HEK293 (cell line): ENCODE results near the gene PITPNC1.

Experiments used
- BCL11A ChIP-seq: fragments of 450-650 bp; formaldehyde crosslinking; IDR thresholded peaks from 2 replicates; pipeline ENCODE4 v1.5.1; 2016; ENCODE audit warnings: low read depth, missing biosample characterization, missing genetic modification characterization
- EGR2 ChIP-seq: fragments of 450-650 bp; formaldehyde crosslinking; IDR thresholded peaks from 2 replicates; pipeline ENCODE4 v1.5.1; 2016; ENCODE audit warnings: low read depth, missing biosample characterization, missing genetic modification characterization
- GFI1B ChIP-seq: fragments of 450-650 bp; formaldehyde crosslinking; IDR thresholded peaks from 2 replicates; pipeline ENCODE4 v1.5.1; 2016; ENCODE audit warnings: missing biosample characterization, missing genetic modification characterization
- GLIS1 ChIP-seq: fragments of 450-650 bp; formaldehyde crosslinking; IDR thresholded peaks from 2 replicates; pipeline ENCODE4 v1.5.1; 2016; ENCODE audit warnings: missing biosample characterization, missing genetic modification characterization
- HOXC10 ChIP-seq: sonication (generic); formaldehyde crosslinking; IDR thresholded peaks from 2 replicates; pipeline ENCODE4 v1.8.1; 2023; ENCODE audit warnings: mild to moderate bottlenecking, missing genetic modification reagents
- HOXD13 ChIP-seq: sonication (generic); formaldehyde crosslinking; IDR thresholded peaks from 2 replicates; pipeline ENCODE4 v1.8.0; 2022; ENCODE audit warnings: missing genetic modification reagents, borderline replicate concordance
- IKZF3 ChIP-seq: fragments of 450-650 bp; IDR thresholded peaks from 2 replicates; pipeline ENCODE4 v1.5.0; 2018; ENCODE audit warnings: missing biosample characterization, mild to moderate bottlenecking, missing genetic modification characterization, moderate library complexity
- KLF7 ChIP-seq: fragments of 450-650 bp; formaldehyde crosslinking; IDR thresholded peaks from 2 replicates; pipeline ENCODE4 v1.5.1; 2016; ENCODE audit warnings: missing biosample characterization, missing genetic modification characterization, borderline replicate concordance
- MYNN ChIP-seq: fragments of 450-650 bp; formaldehyde crosslinking; IDR thresholded peaks from 2 replicates; pipeline ENCODE4 v1.5.1; 2016; ENCODE audit warnings: missing biosample characterization, missing genetic modification characterization, borderline replicate concordance
- OSR2 ChIP-seq: fragments of 450-650 bp; formaldehyde crosslinking; IDR thresholded peaks from 2 replicates; pipeline ENCODE4 v1.5.1; 2016; ENCODE audit warnings: missing biosample characterization, missing genetic modification characterization
- PRDM10 ChIP-seq: fragments of 450-650 bp; formaldehyde crosslinking; IDR thresholded peaks from 2 replicates; pipeline ENCODE4 v1.5.1; 2016; ENCODE audit warnings: missing biosample characterization, missing genetic modification characterization
- RBAK ChIP-seq: fragments of 450-650 bp; formaldehyde crosslinking; IDR thresholded peaks from 2 replicates; pipeline ENCODE4 v1.5.1; 2016; ENCODE audit warnings: missing biosample characterization, missing genetic modification characterization
- WT1 ChIP-seq: fragments of 450-650 bp; formaldehyde crosslinking; IDR thresholded peaks from 2 replicates; pipeline ENCODE4 v1.5.1; 2016; ENCODE audit warnings: missing biosample characterization, missing genetic modification characterization
- ZBTB1 ChIP-seq: fragments of 450-650 bp; formaldehyde crosslinking; IDR thresholded peaks from 2 replicates; pipeline ENCODE4 v1.5.1; 2016; ENCODE audit warnings: missing biosample characterization, missing genetic modification characterization
- ZFP69B ChIP-seq: fragments of 450-650 bp; formaldehyde crosslinking; IDR thresholded peaks from 2 replicates; pipeline ENCODE4 v1.5.1; 2016; ENCODE audit warnings: missing biosample characterization, missing genetic modification characterization
- ZNF114 ChIP-seq: fragments of 450-650 bp; formaldehyde crosslinking; IDR thresholded peaks from 2 replicates; pipeline ENCODE4 v1.5.0; 2017; ENCODE audit warnings: missing biosample characterization, missing genetic modification characterization
- ZNF140 ChIP-seq: fragments of 450-650 bp; formaldehyde crosslinking; IDR thresholded peaks from 2 replicates; pipeline ENCODE4 v1.5.1; 2016; ENCODE audit warnings: missing biosample characterization, missing genetic modification characterization
- ZNF19 ChIP-seq: fragments of 450-650 bp; formaldehyde crosslinking; IDR thresholded peaks from 2 replicates; pipeline ENCODE4; 2016; ENCODE audit warnings: missing biosample characterization, missing genetic modification characterization, low read depth
- ZNF214 ChIP-seq: fragments of 450-650 bp; formaldehyde crosslinking; IDR thresholded peaks from 2 replicates; pipeline ENCODE4 v1.5.1; 2017; ENCODE audit warnings: missing biosample characterization, mild to moderate bottlenecking, missing genetic modification characterization, borderline replicate concordance
- ZNF23 ChIP-seq: fragments of 450-650 bp; formaldehyde crosslinking; IDR thresholded peaks from 2 replicates; pipeline ENCODE4 v1.5.1; 2016; ENCODE audit warnings: missing biosample characterization, missing genetic modification characterization, borderline replicate concordance
- ZNF24 ChIP-seq: fragments of 450-650 bp; formaldehyde crosslinking; IDR thresholded peaks from 2 replicates; pipeline ENCODE4 v1.5.1; 2016; ENCODE audit warnings: missing biosample characterization, missing genetic modification characterization
- ZNF248 ChIP-seq: fragments of 450-650 bp; formaldehyde crosslinking; IDR thresholded peaks from 2 replicates; pipeline ENCODE4 v1.5.1; 2017; ENCODE audit warnings: missing biosample characterization, missing genetic modification characterization
- ZNF335 ChIP-seq: fragments of 450-650 bp; formaldehyde crosslinking; conservative IDR thresholded peaks from 2 replicates; pipeline ENCODE4 v1.5.1; 2016; ENCODE audit warnings: missing biosample characterization, missing genetic modification characterization
- ZNF473 ChIP-seq: fragments of 450-650 bp; formaldehyde crosslinking; IDR thresholded peaks from 2 replicates; pipeline ENCODE4 v1.5.1; 2017; ENCODE audit warnings: missing biosample characterization, missing genetic modification characterization
- ZNF48 ChIP-seq: fragments of 450-650 bp; formaldehyde crosslinking; IDR thresholded peaks from 2 replicates; pipeline ENCODE4 v1.5.1; 2016; ENCODE audit warnings: missing biosample characterization, missing genetic modification characterization
- ZNF501 ChIP-seq: fragments of 450-650 bp; formaldehyde crosslinking; IDR thresholded peaks from 2 replicates; pipeline ENCODE4 v1.5.1; 2016; ENCODE audit warnings: missing biosample characterization, missing genetic modification characterization
- ZNF529 ChIP-seq: fragments of 450-650 bp; formaldehyde crosslinking; IDR thresholded peaks from 2 replicates; pipeline ENCODE4 v1.5.1; 2017; ENCODE audit warnings: missing genetic modification characterization, missing biosample characterization; ENCODE audit not compliant: insufficient replicate concordance
- ZNF558 ChIP-seq: fragments of 450-650 bp; formaldehyde crosslinking; IDR thresholded peaks from 2 replicates; pipeline ENCODE4 v1.5.1; 2016; ENCODE audit warnings: missing biosample characterization, missing genetic modification characterization
- ZNF596 ChIP-seq: fragments of 450-650 bp; IDR thresholded peaks from 2 replicates; pipeline ENCODE4 v1.5.0; 2018; ENCODE audit warnings: missing biosample characterization, mild to moderate bottlenecking, missing genetic modification characterization, moderate library complexity
- ZNF610 ChIP-seq: fragments of 450-650 bp; formaldehyde crosslinking; IDR thresholded peaks from 2 replicates; pipeline ENCODE4 v1.5.1; 2016; ENCODE audit warnings: missing biosample characterization, missing genetic modification characterization, borderline replicate concordance
- ZXDB ChIP-seq: fragments of 450-650 bp; formaldehyde crosslinking; IDR thresholded peaks from 2 replicates; pipeline ENCODE4 v1.5.1; 2016; ENCODE audit warnings: missing biosample characterization, missing genetic modification characterization
- TF ChIP-seq, protein P1 (sequence below): fragments of 450-650 bp; formaldehyde crosslinking; IDR thresholded peaks from 2 replicates; pipeline ENCODE4 v1.5.1; 2016; ENCODE audit warnings: missing biosample characterization, missing genetic modification characterization
- TF ChIP-seq, protein P2 (sequence below): fragments of 450-650 bp; formaldehyde crosslinking; IDR thresholded peaks from 2 replicates; pipeline ENCODE4 v1.5.1; 2016; ENCODE audit warnings: missing biosample characterization, missing genetic modification characterization
- TF ChIP-seq, protein P3 (sequence below): fragments of 450-650 bp; formaldehyde crosslinking; optimal IDR thresholded peaks from 2 replicates; pipeline ENCODE3; 2016; ENCODE audit warnings: missing biosample characterization, mild to moderate bottlenecking, missing genetic modification characterization

PITPNC1 gene

GRCh38 chr17:67582673-67583081 is 205.6 kb downstream of the PITPNC1 start (continued):
- TF ChIP-seq, protein P1, sequence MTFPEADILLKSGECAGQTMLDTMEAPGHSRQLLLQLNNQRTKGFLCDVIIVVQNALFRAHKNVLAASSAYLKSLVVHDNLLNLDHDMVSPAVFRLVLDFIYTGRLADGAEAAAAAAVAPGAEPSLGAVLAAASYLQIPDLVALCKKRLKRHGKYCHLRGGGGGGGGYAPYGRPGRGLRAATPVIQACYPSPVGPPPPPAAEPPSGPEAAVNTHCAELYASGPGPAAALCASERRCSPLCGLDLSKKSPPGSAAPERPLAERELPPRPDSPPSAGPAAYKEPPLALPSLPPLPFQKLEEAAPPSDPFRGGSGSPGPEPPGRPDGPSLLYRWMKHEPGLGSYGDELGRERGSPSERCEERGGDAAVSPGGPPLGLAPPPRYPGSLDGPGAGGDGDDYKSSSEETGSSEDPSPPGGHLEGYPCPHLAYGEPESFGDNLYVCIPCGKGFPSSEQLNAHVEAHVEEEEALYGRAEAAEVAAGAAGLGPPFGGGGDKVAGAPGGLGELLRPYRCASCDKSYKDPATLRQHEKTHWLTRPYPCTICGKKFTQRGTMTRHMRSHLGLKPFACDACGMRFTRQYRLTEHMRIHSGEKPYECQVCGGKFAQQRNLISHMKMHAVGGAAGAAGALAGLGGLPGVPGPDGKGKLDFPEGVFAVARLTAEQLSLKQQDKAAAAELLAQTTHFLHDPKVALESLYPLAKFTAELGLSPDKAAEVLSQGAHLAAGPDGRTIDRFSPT (tag by site-specific recombination): no peak
- TF ChIP-seq HOXD13 (no peak), IKZF3 (tag by site-specific recombination) (peak; percentile 68), ZNF248 (no peak), WT1 (peak; percentile 77), GLIS1 (tag by site-specific recombination) (0 out of 2 replicates have a peak, but pooled peaks have one; percentile 48), ZFP69B (tag by site-specific recombination) (0 out of 2 replicates have a peak, but pooled peaks have one; percentile 32), HOXC10 (no peak), ZNF114 (tag by site-specific recombination) (no peak), ZNF335 (no peak), PRDM10 (tag by site-specific recombination) (peak; percentile 61), ZBTB1 (no peak), ZNF19 (tag by site-specific recombination) (no peak), KLF7 (tag by site-specific recombination) (no peak), ZNF529 (no peak), ZNF48 (tag by site-specific recombination) (no peak), ZNF473 (tag by site-specific recombination) (no peak), RBAK (tag by site-specific recombination) (no peak), ZNF596 (peak; percentile 23; the same call in 1 of the 2 replicates), ZNF24 (tag by site-specific recombination) (peak; percentile 58; the same call in 1 of the 2 replicates), GFI1B (tag by site-specific recombination) (no peak), ZNF140 (tag by site-specific recombination) (no peak), ZNF214 (no peak), OSR2 (peak; percentile 83), MYNN (tag by site-specific recombination) (no peak), ZNF23 (tag by site-specific recombination) (no peak), BCL11A (tag by site-specific recombination) (no peak), ZNF558 (no peak), ZXDB (tag by site-specific recombination) (peak; percentile 49; the same call in 1 of the 2 replicates), ZNF610 (tag by site-specific recombination) (no peak), ZNF501 (tag by site-specific recombination) (no peak), EGR2 (tag by site-specific recombination) (no peak)
- TF ChIP-seq, protein P2, sequence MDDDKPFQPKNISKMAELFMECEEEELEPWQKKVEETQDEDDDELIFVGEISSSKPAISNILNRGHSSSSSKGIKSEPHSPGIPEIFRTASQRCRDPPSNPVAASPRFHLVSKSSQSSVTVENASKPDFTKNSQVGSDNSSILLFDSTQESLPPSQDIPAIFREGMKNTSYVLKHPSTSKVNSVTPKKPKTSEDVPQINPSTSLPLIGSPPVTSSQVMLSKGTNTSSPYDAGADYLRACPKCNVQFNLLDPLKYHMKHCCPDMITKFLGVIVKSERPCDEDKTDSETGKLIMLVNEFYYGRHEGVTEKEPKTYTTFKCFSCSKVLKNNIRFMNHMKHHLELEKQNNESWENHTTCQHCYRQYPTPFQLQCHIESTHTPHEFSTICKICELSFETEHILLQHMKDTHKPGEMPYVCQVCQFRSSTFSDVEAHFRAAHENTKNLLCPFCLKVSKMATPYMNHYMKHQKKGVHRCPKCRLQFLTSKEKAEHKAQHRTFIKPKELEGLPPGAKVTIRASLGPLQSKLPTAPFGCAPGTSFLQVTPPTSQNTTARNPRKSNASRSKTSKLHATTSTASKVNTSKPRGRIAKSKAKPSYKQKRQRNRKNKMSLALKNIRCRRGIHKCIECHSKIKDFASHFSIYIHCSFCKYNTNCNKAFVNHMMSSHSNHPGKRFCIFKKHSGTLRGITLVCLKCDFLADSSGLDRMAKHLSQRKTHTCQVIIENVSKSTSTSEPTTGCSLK: no peak
- TF ChIP-seq, protein P3, sequence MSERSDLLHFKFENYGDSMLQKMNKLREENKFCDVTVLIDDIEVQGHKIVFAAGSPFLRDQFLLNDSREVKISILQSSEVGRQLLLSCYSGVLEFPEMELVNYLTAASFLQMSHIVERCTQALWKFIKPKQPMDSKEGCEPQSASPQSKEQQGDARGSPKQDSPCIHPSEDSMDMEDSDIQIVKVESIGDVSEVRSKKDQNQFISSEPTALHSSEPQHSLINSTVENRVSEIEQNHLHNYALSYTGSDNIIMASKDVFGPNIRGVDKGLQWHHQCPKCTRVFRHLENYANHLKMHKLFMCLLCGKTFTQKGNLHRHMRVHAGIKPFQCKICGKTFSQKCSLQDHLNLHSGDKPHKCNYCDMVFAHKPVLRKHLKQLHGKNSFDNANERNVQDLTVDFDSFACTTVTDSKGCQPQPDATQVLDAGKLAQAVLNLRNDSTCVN (tag by site-specific recombination): no peak
